ENCODE data around the gene ISCA2. TPM values are rescaled to one million over a fixed set of nuclear protein-coding genes. Genes with fewer than 3 reads are reported as not detected.

ISCA2 gene
- total RNA-seq, 1 experiment from 2014 or later, result 37.5 TPM

DNA sequence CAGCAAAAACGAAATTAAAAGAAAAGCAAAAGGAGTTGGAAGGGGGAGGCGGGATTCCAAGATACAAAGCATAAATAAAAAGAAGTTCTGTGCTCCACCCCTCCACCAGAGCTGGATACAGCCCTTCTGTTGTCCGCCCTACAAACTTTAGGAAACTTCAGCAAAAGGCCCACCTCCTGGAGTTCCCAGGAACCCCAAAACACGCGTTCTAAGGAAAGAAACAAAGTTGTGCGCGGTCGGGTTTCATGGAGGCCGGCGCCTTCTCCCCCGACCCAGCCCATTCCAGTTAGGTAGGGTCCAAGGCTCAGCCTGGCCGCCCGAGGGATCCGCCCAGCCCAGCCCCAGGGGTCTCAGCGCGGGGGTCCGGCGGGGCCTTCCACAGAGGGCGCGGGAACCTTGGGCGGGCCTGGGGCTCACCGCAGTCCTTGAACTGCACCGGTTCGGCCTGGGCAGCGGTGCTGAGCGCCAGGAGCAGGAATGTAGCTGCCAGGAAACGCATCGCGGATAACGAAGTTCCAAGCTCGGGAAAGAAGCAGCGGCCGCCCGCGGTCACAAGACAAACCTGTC is 706 bp upstream of the ISCA2 start, which contains the start of gene NPC2:
NPC2 (minus strand) TSS at position 530 of the 567 bp plus-strand sequence; CDS start at position 499, 31 bp downstream.
- Histone ChIP-seq H3K9me3 (ENCODE audit: control insufficient read depth, low read depth, low read length) (no peaks in the 10 kb centered on the region), H3K18ac (ENCODE audit: insufficient read length, low read depth, low read length) (peak within 1 kb of the TSS; percentile 86), H3T11ph (ENCODE audit: low read length) (no peak within 1 kb of the TSS), H3K79me2 (ENCODE audit: insufficient read depth, low read length) (peaks cover 2% of the 10 kb centered on the region; the same call in 1 of the 2 replicates), H4K20me1 (ENCODE audit: control insufficient read depth, insufficient read depth, insufficient read length) (no peaks in the 10 kb centered on the region), H2BK120ac (ENCODE audit: low read depth, low read length, poor library complexity, severe bottlenecking) (no peak within 1 kb of the TSS), H2AK5ac (ENCODE audit: insufficient read length, low read length) (no peak within 1 kb of the TSS), H3K56ac (ENCODE audit: insufficient read length, low read depth, low read length) (no peak within 1 kb of the TSS), H4K91ac (ENCODE audit: insufficient read length, low read depth, low read length) (no peak within 1 kb of the TSS), H2AFZ (ENCODE audit: low read length) (no peak within 1 kb of the TSS), H3K27ac (ENCODE audit: insufficient read length, low read depth, low read length) (peak within 1 kb of the TSS; percentile 64), H4K5ac (ENCODE audit: insufficient read length, low read depth, low read length) (no peak within 1 kb of the TSS), H2BK5ac (ENCODE audit: insufficient read length, low read length) (peak within 1 kb of the TSS; percentile 69), H3K14ac (ENCODE audit: insufficient read depth, low read length) (peak within 1 kb of the TSS; percentile 89), H3K23ac (ENCODE audit: insufficient read length, low read depth, low read length) (no peak within 1 kb of the TSS), H3K4ac (ENCODE audit: low read depth, low read length) (no peak within 1 kb of the TSS), H3K79me1 (ENCODE audit: insufficient read depth, low read depth, low read length, poor library complexity, severe bottlenecking) (no peaks in the 10 kb centered on the region), H4K8ac (replicated peaks; ENCODE audit: insufficient read length, low read depth, low read length) (no peak within 1 kb of the TSS), H2BK20ac (ENCODE audit: low read depth, low read length, poor library complexity, severe bottlenecking) (no peak within 1 kb of the TSS), H3K4me1 (ENCODE audit: insufficient read depth, low read length) (peaks cover 2% of the 10 kb centered on the region; the same call in 1 of the 2 replicates), H3K9ac (ENCODE audit: extremely low read depth, insufficient read length, low read length) (peak within 1 kb of the TSS; percentile 92), H2BK12ac (ENCODE audit: insufficient read length, low read depth, low read length) (no peak within 1 kb of the TSS), H3K27me3 (ENCODE audit: insufficient read depth, low read length) (no peaks in the 10 kb centered on the region), H2BK15ac (ENCODE audit: low read depth, low read length) (no peak within 1 kb of the TSS), H3K4me2 (ENCODE audit: insufficient read depth, insufficient read length, low read length) (peak within 1 kb of the TSS; percentile 96), H3K23me2 (ENCODE audit: insufficient read length, low read depth, low read length, poor library complexity, severe bottlenecking) (peaks cover 17% of the 10 kb centered on the region)
- Mint-ChIP-seq H3K4me1 (peaks cover 16 to 19% of the 10 kb centered on the region in 2 experiments), H3K36me3 (ENCODE audit: insufficient read depth in 1 of 3, low read depth in 3 of 3) (peaks cover 8 to 18% (median 11%) of the 10 kb centered on the region in 3 experiments; a peak in 6 of 7 replicates), H3K9me3 (no peaks in the 10 kb centered on the region), H3K27me3 (ENCODE audit: low read depth) (no peaks in the 10 kb centered on the region), H3K27ac (peak within 1 kb of the TSS; percentile 94 to 98 (median 97)), H3K4me3 (peak within 1 kb of the TSS; percentile 94 to 97)
- TF ChIP-seq, protein P1, sequence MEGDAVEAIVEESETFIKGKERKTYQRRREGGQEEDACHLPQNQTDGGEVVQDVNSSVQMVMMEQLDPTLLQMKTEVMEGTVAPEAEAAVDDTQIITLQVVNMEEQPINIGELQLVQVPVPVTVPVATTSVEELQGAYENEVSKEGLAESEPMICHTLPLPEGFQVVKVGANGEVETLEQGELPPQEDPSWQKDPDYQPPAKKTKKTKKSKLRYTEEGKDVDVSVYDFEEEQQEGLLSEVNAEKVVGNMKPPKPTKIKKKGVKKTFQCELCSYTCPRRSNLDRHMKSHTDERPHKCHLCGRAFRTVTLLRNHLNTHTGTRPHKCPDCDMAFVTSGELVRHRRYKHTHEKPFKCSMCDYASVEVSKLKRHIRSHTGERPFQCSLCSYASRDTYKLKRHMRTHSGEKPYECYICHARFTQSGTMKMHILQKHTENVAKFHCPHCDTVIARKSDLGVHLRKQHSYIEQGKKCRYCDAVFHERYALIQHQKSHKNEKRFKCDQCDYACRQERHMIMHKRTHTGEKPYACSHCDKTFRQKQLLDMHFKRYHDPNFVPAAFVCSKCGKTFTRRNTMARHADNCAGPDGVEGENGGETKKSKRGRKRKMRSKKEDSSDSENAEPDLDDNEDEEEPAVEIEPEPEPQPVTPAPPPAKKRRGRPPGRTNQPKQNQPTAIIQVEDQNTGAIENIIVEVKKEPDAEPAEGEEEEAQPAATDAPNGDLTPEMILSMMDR (conservative IDR thresholded peaks at IDR 0.05), result no peak
- no peak for DNase-seq
- WGBS (ENCODE audit: extremely low coverage, insufficient read length, low lambda C conversion rate), result no CpG with 5 or more reads among the region's 35 CpGs
